ENCODE measurements around the gene HCN1. TPM values are rescaled to one million over a fixed set of nuclear protein-coding genes. Genes with fewer than 3 reads are reported as not detected.

Gene HCN1
- total and polyA plus RNA-seq, 2 of the 13 experiments (the other 11 are each of a cell fraction or from before 2014, with no cell fraction given) = not detected

DNA sequence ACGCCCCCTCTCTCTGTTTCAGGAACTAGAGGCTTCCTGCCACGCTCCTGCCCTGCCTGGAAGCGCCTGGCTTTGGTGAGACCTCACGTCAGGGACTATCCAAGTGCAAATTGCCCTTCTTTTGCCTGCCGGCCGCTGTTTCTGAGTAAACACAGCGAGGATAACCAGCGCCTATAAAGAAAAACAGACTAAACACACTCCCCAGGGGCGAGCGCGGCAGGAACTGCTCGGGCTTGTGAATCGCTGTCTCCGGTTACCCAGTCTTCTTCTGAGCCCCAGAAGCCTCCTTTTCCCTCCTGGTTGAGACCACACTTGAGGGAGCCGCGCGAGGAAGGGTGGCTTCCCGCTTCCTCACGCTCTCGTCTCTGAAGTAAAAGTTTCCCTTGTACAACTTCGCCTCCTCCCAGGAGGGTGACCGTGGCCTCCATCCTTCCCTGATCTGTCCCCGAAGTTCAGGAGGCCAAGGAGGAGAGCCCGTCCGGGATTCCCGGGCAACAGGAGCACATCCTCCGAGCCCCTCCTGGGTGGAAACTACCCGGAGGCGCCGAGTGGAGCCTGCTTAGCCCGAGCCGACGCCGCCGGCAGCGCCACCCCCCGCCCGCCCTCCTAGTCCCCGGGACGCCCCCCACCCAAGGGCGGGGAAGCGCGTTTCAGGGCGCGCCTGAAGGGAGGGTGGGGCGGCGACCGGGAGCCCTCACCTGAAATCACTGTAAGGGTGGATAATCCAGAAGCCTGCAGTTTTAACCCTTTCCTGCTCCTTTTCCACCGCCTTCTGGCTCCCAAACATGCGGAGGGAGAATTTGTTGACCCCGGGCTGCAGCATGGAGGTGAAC lies 993 bp downstream of the HCN1 start:
- no peak overlapping the region for H3K4me3 ChIP-seq (replicated peaks in 1 of 3; ENCODE audit: insufficient read depth in 1 of 3, low read depth in 2 of 3, low read length in 3 of 3)
- DNase-seq (ENCODE audit: low spot score) (no peak), FAIRE-seq (no peak), ATAC-seq (no peak)
- H3K9me3 ChIP-seq (ENCODE audit: low read length) = no peaks in the 10 kb centered on the region
- H3K27ac ChIP-seq (ENCODE audit: extremely low read length, insufficient read depth, low read length) = no peak overlapping the region
- H3K27me3 ChIP-seq (ENCODE audit: control insufficient read depth in 1 of 2, insufficient read depth in 2 of 2, low read length in 2 of 2) = no peaks in the 10 kb centered on the region
- no peaks in the 10 kb centered on the region for H4K20me1 ChIP-seq (ENCODE audit: insufficient read depth, low read length)
- no peaks in the 10 kb centered on the region for H3K79me2 ChIP-seq (ENCODE audit: insufficient read depth, low read length)
- H2AFZ ChIP-seq (ENCODE audit: low read length) = no peak overlapping the region
- intact Hi-C loops (cut with micrococcal nuclease; ENCODE audit: unreplicated experiment) = no loop called here
- no peak overlapping the region for H3K9ac ChIP-seq (ENCODE audit: insufficient read depth, low read depth, low read length)
- no peak overlapping the region for H3K4me2 ChIP-seq (ENCODE audit: low read depth, low read length)
- ChIA-PET POLR2A (no interaction called here), CTCF (ENCODE audit: low intra/inter-chr PET ratio, low total read pairs) (no interaction called here)
- no TSS peak for BruUV-seq (replicated peaks)
- in situ Hi-C loops (cut with HindIII; ENCODE audit: extremely low pct_ligation_motif_present, low pct_unique_long_range_greater_than_20kb) = no loop called here
- no peaks in the 10 kb centered on the region for H3K4me1 ChIP-seq (ENCODE audit: insufficient read depth, low read length)
- TF ChIP-seq ZBTB1 (CRISPR knock-in tag; IDR thresholded peaks at IDR 0.05; ENCODE audit: borderline replicate concordance) (no peak), ZNF20 (CRISPR knock-in tag; IDR thresholded peaks at IDR 0.05) (no peak), ZNF225 (CRISPR knock-in tag; IDR thresholded peaks at IDR 0.05) (no peak), IRF2 (CRISPR knock-in tag; IDR thresholded peaks at IDR 0.05) (no peak), ZSCAN21 (CRISPR knock-in tag; IDR thresholded peaks at IDR 0.05; ENCODE audit: borderline replicate concordance) (no peak), CBX1 (IDR thresholded peaks at IDR 0.05; ENCODE audit: low read depth) (no peak), U2AF2 (IDR thresholded peaks at IDR 0.05; ENCODE audit: low read depth, low read length) (no peak)
- TF ChIP-seq, protein P1, sequence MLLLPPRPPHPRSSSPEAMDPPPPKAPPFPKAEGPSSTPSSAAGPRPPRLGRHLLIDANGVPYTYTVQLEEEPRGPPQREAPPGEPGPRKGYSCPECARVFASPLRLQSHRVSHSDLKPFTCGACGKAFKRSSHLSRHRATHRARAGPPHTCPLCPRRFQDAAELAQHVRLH (CRISPR knock-in tag; IDR thresholded peaks at IDR 0.05; ENCODE audit: borderline replicate concordance, low read depth) = no peak
- TF ChIP-seq, protein P2, sequence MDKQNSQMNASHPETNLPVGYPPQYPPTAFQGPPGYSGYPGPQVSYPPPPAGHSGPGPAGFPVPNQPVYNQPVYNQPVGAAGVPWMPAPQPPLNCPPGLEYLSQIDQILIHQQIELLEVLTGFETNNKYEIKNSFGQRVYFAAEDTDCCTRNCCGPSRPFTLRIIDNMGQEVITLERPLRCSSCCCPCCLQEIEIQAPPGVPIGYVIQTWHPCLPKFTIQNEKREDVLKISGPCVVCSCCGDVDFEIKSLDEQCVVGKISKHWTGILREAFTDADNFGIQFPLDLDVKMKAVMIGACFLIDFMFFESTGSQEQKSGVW (CRISPR knock-in tag; IDR thresholded peaks at IDR 0.05; ENCODE audit: borderline replicate concordance) = no peak
- TF ChIP-seq, protein P3, sequence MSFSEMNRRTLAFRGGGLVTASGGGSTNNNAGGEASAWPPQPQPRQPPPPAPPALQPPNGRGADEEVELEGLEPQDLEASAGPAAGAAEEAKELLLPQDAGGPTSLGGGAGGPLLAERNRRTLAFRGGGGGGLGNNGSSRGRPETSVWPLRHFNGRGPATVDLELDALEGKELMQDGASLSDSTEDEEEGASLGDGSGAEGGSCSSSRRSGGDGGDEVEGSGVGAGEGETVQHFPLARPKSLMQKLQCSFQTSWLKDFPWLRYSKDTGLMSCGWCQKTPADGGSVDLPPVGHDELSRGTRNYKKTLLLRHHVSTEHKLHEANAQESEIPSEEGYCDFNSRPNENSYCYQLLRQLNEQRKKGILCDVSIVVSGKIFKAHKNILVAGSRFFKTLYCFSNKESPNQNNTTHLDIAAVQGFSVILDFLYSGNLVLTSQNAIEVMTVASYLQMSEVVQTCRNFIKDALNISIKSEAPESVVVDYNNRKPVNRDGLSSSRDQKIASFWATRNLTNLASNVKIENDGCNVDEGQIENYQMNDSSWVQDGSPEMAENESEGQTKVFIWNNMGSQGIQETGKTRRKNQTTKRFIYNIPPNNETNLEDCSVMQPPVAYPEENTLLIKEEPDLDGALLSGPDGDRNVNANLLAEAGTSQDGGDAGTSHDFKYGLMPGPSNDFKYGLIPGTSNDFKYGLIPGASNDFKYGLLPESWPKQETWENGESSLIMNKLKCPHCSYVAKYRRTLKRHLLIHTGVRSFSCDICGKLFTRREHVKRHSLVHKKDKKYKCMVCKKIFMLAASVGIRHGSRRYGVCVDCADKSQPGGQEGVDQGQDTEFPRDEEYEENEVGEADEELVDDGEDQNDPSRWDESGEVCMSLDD (CRISPR knock-in tag; IDR thresholded peaks at IDR 0.05; ENCODE audit: borderline replicate concordance) = no peak
- TF ChIP-seq, protein P4, sequence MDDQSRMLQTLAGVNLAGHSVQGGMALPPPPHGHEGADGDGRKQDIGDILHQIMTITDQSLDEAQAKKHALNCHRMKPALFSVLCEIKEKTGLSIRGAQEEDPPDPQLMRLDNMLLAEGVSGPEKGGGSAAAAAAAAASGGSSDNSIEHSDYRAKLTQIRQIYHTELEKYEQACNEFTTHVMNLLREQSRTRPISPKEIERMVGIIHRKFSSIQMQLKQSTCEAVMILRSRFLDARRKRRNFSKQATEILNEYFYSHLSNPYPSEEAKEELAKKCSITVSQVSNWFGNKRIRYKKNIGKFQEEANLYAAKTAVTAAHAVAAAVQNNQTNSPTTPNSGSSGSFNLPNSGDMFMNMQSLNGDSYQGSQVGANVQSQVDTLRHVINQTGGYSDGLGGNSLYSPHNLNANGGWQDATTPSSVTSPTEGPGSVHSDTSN (CRISPR knock-in tag; IDR thresholded peaks at IDR 0.05; ENCODE audit: borderline replicate concordance) = no peak
- no peaks in the 10 kb centered on the region for H3K36me3 ChIP-seq (replicated peaks in 1 of 2; ENCODE audit: control insufficient read depth in 1 of 2, insufficient read depth in 2 of 2, low read length in 2 of 2)
- 73% methylated on average over 39 of the region's 51 CpGs for WGBS (ENCODE audit: low lambda C conversion rate)

All from HepG2 (cell line).